IgD-negative memory B cell (primary cell): ENCODE data around the gene LRFN3. TPM values are rescaled to one million over a fixed set of nuclear protein-coding genes. Genes with fewer than 3 reads are reported as not detected.
"Not testable (repeated sequence)": the region's sequence is repeated elsewhere in the genome, so short reads cannot be mapped to it uniquely, and the experiment has no call there.

ENCODE experiments used
- H3K27ac Mint-ChIP-seq, 3 donors: one replicate each; pipeline ENCODE4 v1.8.0; 2020 to 2022; ENCODE audit warnings: mild to moderate bottlenecking in 3 of 3, mixed read lengths in 3 of 3, moderate library complexity in 1 of 3
- H3K27me3 Mint-ChIP-seq: one replicate; pipeline ENCODE4 v1.8.0; 2021; ENCODE audit warnings: mixed read lengths
- H3K36me3 Mint-ChIP-seq: one replicate; pipeline ENCODE4 v1.8.0; 2020; ENCODE audit warnings: mild to moderate bottlenecking, mixed read lengths
- H3K4me1 Mint-ChIP-seq, 3 donors: one replicate each; pipeline ENCODE4 v1.8.0; 2020 to 2022; ENCODE audit warnings: mixed read lengths in 3 of 3, mild to moderate bottlenecking in 1 of 3
- H3K4me3 Mint-ChIP-seq, 4 donors: one replicate each; pipeline ENCODE4 v1.8.0; 2020 to 2022; ENCODE audit warnings: mild to moderate bottlenecking in 4 of 4, mixed read lengths in 4 of 4, moderate library complexity in 3 of 4
- H3K9me3 Mint-ChIP-seq, 3 donors: one replicate each; pipeline ENCODE4 v1.8.0; 2020 to 2021; ENCODE audit warnings: mixed read lengths in 3 of 3, mild to moderate bottlenecking in 1 of 3
- polyA plus RNA-seq: library from polyadenylated mRNA; unstranded; fragments of 300-500 nt; fragmentation: Illumina TruSeq; gene quantifications from one replicate; pipeline ENCODE4 v1.2.3, GENCODE V29; 2021

Gene LRFN3
- polyA plus RNA-seq, 1 donor from 2014 or later: 0.15 TPM

DNA sequence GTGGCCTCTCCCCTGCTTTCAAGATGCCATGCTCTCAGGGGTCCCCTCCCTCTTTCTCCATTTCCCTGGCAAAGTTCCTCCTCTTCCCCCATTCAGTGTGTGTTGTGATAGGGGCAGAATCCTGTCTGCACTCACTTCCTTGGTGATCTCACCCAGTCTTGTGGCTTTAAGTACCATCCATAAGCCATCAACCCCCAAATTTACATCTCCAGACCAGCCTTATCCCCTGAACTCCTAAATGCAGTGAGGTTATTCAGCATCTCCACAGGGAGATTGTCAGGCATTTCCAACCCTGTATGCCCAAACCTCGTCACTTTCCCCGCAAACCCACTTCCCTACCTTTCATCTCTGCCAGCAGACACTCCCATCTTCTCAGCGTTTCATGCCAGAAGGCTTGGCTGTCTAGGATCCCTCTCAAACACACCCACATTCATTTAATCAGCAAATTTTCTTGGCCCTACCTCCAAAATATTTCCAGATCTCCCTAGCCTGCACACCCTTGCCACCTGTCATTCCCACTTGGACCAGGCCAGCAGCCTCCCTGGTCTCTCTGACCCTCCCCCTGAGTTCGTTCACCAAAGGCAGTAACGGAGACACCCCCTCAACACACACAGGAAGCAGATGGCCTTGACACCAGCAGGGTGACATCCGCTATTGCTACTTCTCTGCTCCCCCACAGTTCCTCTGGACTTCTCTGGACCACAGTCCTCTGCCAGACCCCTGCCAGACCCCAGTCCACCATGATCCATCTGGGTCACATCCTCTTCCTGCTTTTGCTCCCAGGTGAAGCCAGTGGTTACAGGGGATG is 34.1 kb upstream of the LRFN3 start, which contains the start of gene HCST:
Gene HCST, plus strand, starts transcription at position 676 of the 808 bp plus-strand sequence. Its CDS starts 65 bp downstream, at position 741.
- Mint-ChIP-seq H3K4me1 (peaks cover 35 to 47% (median 37%) of the 10 kb centered on the region in 3 donors), H3K9me3 (no peaks in the 10 kb centered on the region), H3K36me3 (peaks cover 2% of the 10 kb centered on the region), H3K27me3 (no peaks in the 10 kb centered on the region), H3K27ac (peak within 1 kb of the TSS; percentile 96 to 99 (median 99)), H3K4me3 (peak within 1 kb of the TSS; percentile 88 to 99 (median 94))

DNA sequence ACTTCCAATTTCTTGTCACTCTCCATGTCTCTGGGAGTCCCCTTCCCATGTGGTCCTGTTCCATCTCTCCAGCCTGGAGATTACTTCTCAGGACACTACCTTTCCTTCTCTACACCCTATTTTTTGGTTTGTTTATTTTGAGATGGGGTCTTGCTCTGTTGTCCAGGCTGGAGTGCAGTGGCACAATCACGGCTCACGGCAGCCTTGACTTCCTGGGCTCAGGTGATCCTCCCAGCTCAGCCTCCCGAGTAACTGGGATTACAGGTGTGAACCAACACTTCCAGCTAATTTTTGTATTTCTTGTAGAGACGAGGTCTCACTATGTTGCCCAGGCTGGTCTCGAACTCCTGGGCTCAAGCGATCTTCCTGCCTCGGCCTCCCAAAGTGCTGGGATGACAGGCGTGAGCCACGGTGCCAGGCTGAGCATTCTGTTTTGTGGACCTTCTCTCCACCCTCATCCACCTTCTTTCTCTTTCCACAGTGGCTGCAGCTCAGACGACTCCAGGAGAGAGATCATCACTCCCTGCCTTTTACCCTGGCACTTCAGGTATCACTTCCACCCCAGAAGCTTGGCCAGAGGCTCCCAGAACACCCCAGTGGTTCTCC is 33.2 kb upstream of the LRFN3 start:
- Mint-ChIP-seq H3K36me3 (peaks cover 2% of the 10 kb centered on the region), H3K27ac (peak overlapping the region; percentile 91 to 99 (median 96)), H3K4me3 (peak overlapping the region; percentile 76 to 95 (median 88)), H3K4me1 (peaks cover 32 to 44% (median 37%) of the 10 kb centered on the region in 3 donors), H3K9me3 (no peaks in the 10 kb centered on the region), H3K27me3 (no peaks in the 10 kb centered on the region)

DNA sequence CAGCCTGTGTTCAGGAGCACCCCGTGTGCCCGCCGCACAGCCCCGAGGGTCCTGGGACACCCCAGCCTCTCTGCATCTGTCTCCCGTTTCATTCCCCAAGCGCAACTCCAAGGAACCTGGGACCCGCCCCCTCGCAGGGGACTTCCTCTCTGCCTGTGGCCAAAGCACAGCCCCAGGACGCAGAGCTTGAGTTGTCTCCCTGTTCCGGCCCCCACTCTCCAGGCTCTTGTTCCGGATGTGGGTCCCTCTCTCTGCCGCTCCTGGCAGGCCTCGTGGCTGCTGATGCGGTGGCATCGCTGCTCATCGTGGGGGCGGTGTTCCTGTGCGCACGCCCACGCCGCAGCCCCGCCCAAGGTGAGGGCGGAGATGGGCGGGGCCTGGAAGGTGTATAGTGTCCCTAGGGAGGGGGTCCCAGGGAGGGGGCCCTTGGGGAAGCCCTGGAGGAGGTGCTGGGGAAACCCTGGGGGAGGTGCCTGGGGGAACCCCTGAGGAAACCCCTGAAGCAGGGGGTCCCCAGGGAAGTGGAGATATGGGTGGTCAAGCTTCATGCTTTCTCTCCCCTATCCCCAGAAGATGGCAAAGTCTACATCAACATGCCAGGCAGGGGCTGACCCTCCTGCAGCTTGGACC is 32.5 kb upstream of the LRFN3 start:
- Mint-ChIP-seq H3K27ac (peak overlapping the region; percentile 91 to 99 (median 96)), H3K9me3 (no peaks in the 10 kb centered on the region), H3K27me3 (no peaks in the 10 kb centered on the region), H3K36me3 (peaks cover 2% of the 10 kb centered on the region), H3K4me1 (peaks cover 34 to 44% (median 37%) of the 10 kb centered on the region in 3 donors), H3K4me3 (peak overlapping the region; percentile 76 to 95 (median 88))

DNA sequence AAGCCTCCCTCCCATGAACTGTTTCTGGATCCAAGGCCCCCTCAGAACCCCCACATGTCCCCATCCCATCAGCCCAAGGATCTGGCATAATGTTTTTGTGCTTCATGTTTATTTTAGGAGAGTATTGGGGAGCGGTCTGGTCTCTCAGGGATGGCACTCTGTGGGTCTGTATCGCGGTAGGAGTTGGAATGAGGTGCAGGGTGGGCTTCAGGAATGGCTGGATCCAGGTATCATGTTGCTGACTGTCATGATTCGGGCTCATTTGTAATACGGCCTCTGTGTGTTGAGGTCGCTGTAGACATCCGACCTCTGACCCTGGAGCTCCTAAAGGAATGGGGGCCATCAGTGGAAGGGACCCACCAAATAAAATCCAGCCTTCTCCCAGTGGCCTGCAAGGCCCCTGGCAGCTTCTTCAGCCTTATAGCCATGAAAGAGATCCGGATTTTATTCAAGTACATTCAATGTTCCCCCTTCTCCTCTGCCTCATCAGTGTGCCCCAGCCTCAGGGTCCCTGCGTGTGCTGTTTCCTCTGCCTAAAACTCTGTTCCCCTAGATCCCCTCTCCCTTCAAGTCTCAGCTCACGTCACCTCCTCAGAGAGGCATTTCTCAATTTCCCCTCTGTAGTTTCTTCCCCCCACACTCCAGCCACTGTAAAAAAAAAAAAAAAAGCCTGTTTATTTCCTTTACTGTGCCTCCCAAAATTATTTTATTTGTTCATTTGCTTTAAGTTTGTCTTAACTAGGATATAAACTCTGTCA is 31.7 kb upstream of the LRFN3 start:
- Mint-ChIP-seq H3K27ac (peak overlapping the region; percentile 91 to 99 (median 96)), H3K9me3 (no peaks in the 10 kb centered on the region), H3K36me3 (peaks cover 1% of the 10 kb centered on the region), H3K4me3 (peak overlapping the region in 2 of 4 donors; percentile 76 to 83), H3K27me3 (no peaks in the 10 kb centered on the region), H3K4me1 (peaks cover 41 to 50% (median 43%) of the 10 kb centered on the region in 3 donors)

DNA sequence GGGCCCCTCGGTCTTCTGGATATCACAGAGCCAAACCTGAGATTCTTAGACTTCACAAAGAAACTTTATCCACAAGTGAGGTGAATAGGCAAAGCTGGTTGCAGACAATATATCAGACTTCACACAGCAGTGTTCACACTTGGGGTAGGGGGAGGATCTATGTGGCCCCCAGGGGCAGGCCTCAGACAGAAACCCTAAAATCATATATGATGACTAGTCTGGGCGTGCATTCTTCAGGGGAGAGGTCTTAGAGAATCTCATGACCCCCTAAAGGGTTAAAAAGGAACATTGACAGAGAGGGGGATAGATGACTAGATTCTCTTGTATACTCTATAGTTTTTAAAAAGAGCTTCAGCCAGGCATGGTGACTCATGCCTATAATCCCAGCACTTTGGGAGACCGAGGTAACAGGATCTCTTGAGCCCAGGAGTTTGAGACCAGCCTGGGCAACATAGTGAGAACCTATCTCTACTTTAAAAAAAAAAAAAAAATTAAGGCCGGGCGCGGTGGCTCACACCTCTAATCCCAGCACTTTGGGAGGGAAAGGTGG is 30.9 kb upstream of the LRFN3 start:
- H3K4me3 Mint-ChIP-seq: peak overlapping the region in 2 of 4 donors; percentile 22 to 76
- no peaks in the 10 kb centered on the region for H3K36me3 Mint-ChIP-seq
- H3K27ac Mint-ChIP-seq: peak overlapping the region; percentile 91 to 99 (median 96)
- H3K9me3 Mint-ChIP-seq: no peaks in the 10 kb centered on the region
- peaks cover 44 to 53% (median 46%) of the 10 kb centered on the region in 3 donors for H3K4me1 Mint-ChIP-seq
- H3K27me3 Mint-ChIP-seq: no peaks in the 10 kb centered on the region

DNA sequence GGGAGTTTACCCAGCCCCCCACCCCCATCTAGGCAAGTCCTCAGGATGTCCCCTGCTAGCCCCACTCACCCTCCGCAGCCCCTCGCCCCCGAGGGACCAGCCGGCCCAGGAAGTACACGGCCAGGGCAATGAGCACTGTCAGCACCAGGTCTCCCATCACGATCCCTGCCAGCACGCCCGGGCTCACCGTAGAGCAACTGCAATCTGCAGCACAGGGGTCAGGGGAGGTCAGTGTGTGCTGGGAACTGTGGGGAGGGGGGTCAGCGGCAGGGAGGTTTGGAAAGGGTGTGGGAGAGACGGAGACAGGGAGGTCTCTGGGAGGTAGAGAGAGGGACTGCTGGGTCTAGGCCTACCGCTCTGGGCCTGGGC is 28.8 kb upstream of the LRFN3 start:
- peak overlapping the region in 2 of 4 donors; percentile 42 to 81 for H3K4me3 Mint-ChIP-seq
- no peaks in the 10 kb centered on the region for H3K27me3 Mint-ChIP-seq
- H3K36me3 Mint-ChIP-seq: no peaks in the 10 kb centered on the region
- H3K9me3 Mint-ChIP-seq: no peaks in the 10 kb centered on the region
- peaks cover 35 to 49% (median 41%) of the 10 kb centered on the region in 3 donors for H3K4me1 Mint-ChIP-seq
- H3K27ac Mint-ChIP-seq: peak overlapping the region; percentile 85 to 99 (median 97)

DNA sequence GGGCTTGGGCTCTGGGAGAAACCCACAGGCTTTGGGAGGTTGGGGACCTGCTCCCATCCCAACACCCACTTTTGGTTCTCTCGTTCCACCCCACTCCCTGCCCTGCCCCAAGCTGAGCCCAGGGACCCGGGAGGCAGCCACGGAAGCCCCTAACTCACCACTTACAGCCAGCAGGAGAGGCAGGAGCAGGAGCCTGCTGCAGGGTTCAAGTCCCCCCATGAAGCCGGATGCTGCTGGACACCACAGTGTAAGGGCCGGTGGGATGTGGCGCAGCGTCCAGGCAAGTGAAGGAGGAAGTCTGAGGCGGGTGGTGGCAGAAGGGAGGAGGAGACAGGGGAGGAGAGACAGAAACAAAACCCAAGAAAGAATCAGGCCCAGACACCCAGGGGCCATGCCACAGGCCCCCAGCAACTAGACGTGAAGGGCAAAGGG is 28.1 kb upstream of the LRFN3 start, which contains the start of gene TYROBP:
Gene TYROBP, minus strand, starts transcription at position 286 of the 432 bp plus-strand sequence. Its CDS starts 67 bp downstream, at position 219.
- Mint-ChIP-seq H3K36me3 (no peaks in the 10 kb centered on the region), H3K4me1 (peaks cover 31 to 43% (median 35%) of the 10 kb centered on the region in 3 donors), H3K27ac (peak within 1 kb of the TSS; percentile 97 to 99 (median 97))

DNA sequence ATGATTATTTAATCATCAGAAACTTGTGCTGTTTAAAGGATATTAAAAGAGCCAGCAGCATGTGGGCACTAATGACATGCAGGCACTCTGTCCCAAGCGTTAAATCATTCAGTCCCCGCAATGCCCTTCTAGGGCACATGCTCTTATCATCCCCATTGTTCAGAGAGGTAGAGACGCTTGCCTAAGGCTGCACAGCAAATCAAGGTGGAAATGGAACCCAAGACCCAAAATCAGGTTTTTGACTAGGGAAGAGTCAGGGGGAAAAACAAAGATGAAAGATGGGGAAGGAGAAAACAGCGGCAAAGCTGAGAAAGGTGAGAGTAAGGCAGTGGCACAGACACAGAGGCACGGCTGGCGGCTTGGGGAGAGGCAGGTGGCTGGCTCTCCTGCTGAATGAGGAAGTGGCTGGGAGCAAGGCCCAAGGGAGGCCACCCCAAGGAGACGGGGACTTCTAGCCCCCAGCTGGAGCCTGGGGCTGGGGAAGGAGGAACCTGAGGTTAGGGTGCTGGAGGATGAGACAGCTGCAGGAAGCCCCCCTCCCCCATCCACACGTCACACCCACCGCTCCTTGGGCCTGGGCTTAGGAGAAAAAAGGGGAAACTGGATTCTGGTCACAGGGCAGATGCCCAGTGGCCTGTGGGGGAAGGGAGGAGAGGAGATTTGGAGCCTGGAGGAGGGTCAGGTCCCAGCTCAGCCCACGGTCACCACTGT is 27.0 kb upstream of the LRFN3 start:
- H3K9me3 Mint-ChIP-seq: no peaks in the 10 kb centered on the region
- peak overlapping the region; percentile 59 to 93 (median 82) for H3K4me3 Mint-ChIP-seq
- no peaks in the 10 kb centered on the region for H3K27me3 Mint-ChIP-seq
- peak overlapping the region; percentile 97 to 99 (median 97) for H3K27ac Mint-ChIP-seq
- peaks cover 28 to 38% (median 32%) of the 10 kb centered on the region in 3 donors for H3K4me1 Mint-ChIP-seq
- no peaks in the 10 kb centered on the region for H3K36me3 Mint-ChIP-seq

More for the DNA sequence above, 28.1 kb upstream of the LRFN3 start, which contains the start of gene TYROBP:
- H3K4me3 Mint-ChIP-seq: peak within 1 kb of the TSS; percentile 59 to 93 (median 82)
- H3K9me3 Mint-ChIP-seq: no peaks in the 10 kb centered on the region
- no peaks in the 10 kb centered on the region for H3K27me3 Mint-ChIP-seq

DNA sequence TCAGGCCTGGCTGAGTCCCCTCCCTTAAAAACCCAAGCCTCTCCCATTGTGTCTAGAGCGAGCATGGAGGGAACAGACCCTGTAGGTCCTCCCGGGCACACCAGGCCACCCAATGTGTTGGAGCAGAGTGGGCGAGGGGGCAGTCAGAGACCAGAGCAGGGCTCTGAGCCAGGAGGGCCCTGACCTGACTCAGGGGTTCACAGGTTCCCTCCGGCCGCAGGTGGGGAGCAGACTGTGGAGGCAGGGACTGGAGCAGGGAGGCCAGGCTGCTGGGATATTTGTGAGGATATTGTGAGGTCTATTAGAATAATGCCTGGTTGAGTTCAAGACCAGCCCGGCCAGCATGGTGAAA is 26.5 kb upstream of the LRFN3 start:
- H3K4me3 Mint-ChIP-seq: peak overlapping the region in 3 of 4 donors; percentile 78 to 93 (median 85)

DNA sequence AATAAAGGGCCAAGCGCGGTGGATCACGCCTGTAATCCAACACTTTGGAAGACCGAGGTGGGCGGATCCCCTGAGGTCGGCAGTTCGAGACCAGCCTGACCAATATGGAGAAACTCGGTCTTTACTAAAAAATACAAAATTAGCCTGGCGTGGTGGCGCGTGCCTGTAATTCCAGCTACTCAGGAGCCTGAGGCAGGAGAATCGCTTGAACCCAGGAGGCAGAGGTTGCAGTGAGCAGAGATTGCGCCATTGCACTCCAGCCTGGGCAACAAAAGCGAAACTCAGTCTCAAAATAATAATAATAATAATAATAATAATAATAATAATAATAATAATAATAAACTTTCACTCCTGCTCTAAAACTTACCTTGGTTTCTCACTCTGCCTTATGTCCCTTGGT is 25.8 kb upstream of the LRFN3 start:
- Mint-ChIP-seq H3K4me1 (peaks cover 19 to 29% (median 27%) of the 10 kb centered on the region in 3 donors), H3K27ac (peak overlapping the region in 1 of 3 donors; percentile 97), H3K4me3 (peak overlapping the region in 1 of 4 donors; percentile 58)
- H3K36me3 Mint-ChIP-seq, H3K9me3 Mint-ChIP-seq, H3K27me3 Mint-ChIP-seq: not testable (repeated sequence)

More for the DNA sequence above, 26.5 kb upstream of the LRFN3 start:
- Mint-ChIP-seq H3K4me1 (peaks cover 26 to 34% (median 29%) of the 10 kb centered on the region in 3 donors), H3K36me3 (no peaks in the 10 kb centered on the region), H3K9me3 (no peaks in the 10 kb centered on the region), H3K27me3 (no peaks in the 10 kb centered on the region), H3K27ac (peak overlapping the region; percentile 97 to 99 (median 97))

DNA sequence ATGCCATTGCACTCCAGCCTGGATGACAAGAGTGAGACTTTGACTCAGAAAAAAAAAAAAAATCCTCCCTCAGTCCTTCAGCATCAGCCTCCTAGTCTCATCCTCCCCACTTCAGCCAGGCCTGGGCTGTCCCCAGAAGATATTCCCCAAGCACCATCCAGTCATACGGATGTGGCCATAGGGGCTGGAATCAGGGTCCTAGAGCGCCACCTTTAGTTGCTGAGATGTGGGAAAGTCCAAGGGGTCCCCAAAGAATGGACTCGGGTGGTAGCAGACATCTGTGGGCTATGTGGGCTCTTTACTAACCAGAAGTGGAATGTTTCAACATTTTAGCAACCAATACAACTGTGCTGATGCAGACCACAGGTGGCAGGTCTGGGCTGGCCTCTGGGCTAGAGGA is 25.0 kb upstream of the LRFN3 start:
- Mint-ChIP-seq H3K4me1 (peaks cover 18 to 29% (median 27%) of the 10 kb centered on the region in 3 donors), H3K27me3 (no peaks in the 10 kb centered on the region), H3K9me3 (no peaks in the 10 kb centered on the region), H3K27ac (peak overlapping the region in 2 of 3 donors; percentile 62 to 67), H3K36me3 (no peaks in the 10 kb centered on the region), H3K4me3 (peak overlapping the region in 1 of 4 donors; percentile 66)

DNA sequence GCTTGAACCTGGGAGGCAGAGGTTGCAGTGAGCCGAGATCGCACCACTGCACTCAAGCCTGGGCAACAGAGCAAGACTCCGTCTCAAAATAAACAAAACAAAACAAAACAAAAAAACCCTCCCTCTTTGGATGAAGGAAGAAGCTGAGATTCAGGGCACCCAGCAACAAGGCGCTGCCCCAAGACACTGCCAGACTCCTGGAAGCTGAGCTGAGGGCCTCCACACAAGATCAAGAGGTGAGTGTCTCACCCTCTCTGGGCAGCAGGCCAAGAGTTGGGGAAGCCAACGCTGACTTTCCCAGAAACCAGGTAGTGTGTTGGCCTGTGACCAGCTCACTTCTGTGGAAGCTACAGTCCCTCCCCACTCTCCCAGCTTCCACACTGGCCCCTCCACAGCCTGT is 24.4 kb upstream of the LRFN3 start:
- peak overlapping the region in 2 of 3 donors; percentile 62 to 67 for H3K27ac Mint-ChIP-seq
- H3K36me3 Mint-ChIP-seq: no peaks in the 10 kb centered on the region
- H3K4me3 Mint-ChIP-seq: peak overlapping the region in 1 of 4 donors; percentile 66
- H3K9me3 Mint-ChIP-seq: no peaks in the 10 kb centered on the region
- no peaks in the 10 kb centered on the region for H3K27me3 Mint-ChIP-seq
- peaks cover 18 to 29% (median 27%) of the 10 kb centered on the region in 3 donors for H3K4me1 Mint-ChIP-seq

DNA sequence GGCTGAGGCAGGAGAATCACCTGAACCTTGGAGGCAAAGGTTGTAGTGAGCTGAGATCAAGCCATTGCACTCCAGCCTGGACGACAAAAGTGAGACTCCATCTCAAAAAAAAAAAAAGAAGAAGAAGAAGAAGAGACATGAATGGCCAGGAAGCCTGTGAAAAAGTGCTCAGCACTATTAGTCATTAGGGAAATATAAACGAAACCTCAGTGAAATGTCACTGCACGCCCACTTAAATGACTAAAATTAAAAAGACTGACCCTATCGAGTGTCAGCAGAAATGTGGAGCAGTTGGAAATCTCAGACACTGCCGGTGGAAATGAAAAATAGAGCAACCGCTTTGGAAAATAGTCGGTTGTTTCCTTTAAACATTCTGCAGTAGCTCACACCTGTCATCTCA is 22.6 kb upstream of the LRFN3 start:
- Mint-ChIP-seq H3K27ac (peak overlapping the region in 1 of 3 donors; percentile 88), H3K9me3 (no peaks in the 10 kb centered on the region), H3K36me3 (no peaks in the 10 kb centered on the region), H3K4me3 (peak overlapping the region in 3 of 4 donors; percentile 14 to 39 (median 32)), H3K4me1 (peaks cover 18 to 26% (median 23%) of the 10 kb centered on the region in 3 donors), H3K27me3 (no peaks in the 10 kb centered on the region)
